ENCODE results near the gene C1QTNF8.

The C1QTNF8 gene

GRCh38 chr16:1137604-1138003, 41.6 kb upstream of the C1QTNF8 start:
- H3K9ac ChIP-seq = no peak overlapping the region
- no peak for TF ChIP-seq CTCF (conservative IDR thresholded peaks at IDR 0.05; ENCODE audit: low read depth, low read length)
- no peak overlapping the region for H3K4me3 ChIP-seq (IDR thresholded peaks at IDR 0.05; ENCODE audit: insufficient read depth, low read depth, low read length)
- H4K20me1 ChIP-seq (ENCODE audit: insufficient read depth) = no peaks in the 10 kb centered on the region
- H3K4me2 ChIP-seq = no peak overlapping the region
- no peaks in the 10 kb centered on the region for H3K36me3 ChIP-seq (ENCODE audit: insufficient read depth)
- no peak overlapping the region for H3K27ac ChIP-seq
- H3K79me2 ChIP-seq (ENCODE audit: insufficient read depth, low read depth) = no peaks in the 10 kb centered on the region
- peaks cover 98% of the 10 kb centered on the region for H3K27me3 ChIP-seq (ENCODE audit: insufficient read depth, low read depth)
- no peaks in the 10 kb centered on the region for H3K4me1 ChIP-seq (ENCODE audit: low read depth, poor library complexity, severe bottlenecking)
- no peak overlapping the region for H2AFZ ChIP-seq (ENCODE audit: low read depth)

GRCh38 chr16:1135459-1135825, 39.4 kb upstream of the C1QTNF8 start:
- Histone ChIP-seq H4K20me1 (ENCODE audit: insufficient read depth) (no peaks in the 10 kb centered on the region), H3K4me2 (no peak overlapping the region), H3K36me3 (ENCODE audit: insufficient read depth) (no peaks in the 10 kb centered on the region), H2AFZ (ENCODE audit: low read depth) (no peak overlapping the region), H3K27me3 (ENCODE audit: insufficient read depth, low read depth) (peaks cover 96% of the 10 kb centered on the region), H3K4me3 (IDR thresholded peaks at IDR 0.05; ENCODE audit: insufficient read depth, low read depth, low read length) (no peak overlapping the region), H3K79me2 (ENCODE audit: insufficient read depth, low read depth) (no peaks in the 10 kb centered on the region), H3K9ac (no peak overlapping the region), H3K4me1 (ENCODE audit: low read depth, poor library complexity, severe bottlenecking) (no peaks in the 10 kb centered on the region), H3K27ac (no peak overlapping the region)
- no peak for TF ChIP-seq CTCF (conservative IDR thresholded peaks at IDR 0.05; ENCODE audit: low read depth, low read length)

GRCh38 chr16:1134776-1135458, 38.9 kb upstream of the C1QTNF8 start:
- no peak for TF ChIP-seq CTCF (conservative IDR thresholded peaks at IDR 0.05; ENCODE audit: low read depth, low read length)
- Histone ChIP-seq H3K79me2 (ENCODE audit: insufficient read depth, low read depth) (no peaks in the 10 kb centered on the region), H3K36me3 (ENCODE audit: insufficient read depth) (no peaks in the 10 kb centered on the region), H3K27ac (no peak overlapping the region), H3K4me3 (IDR thresholded peaks at IDR 0.05; ENCODE audit: insufficient read depth, low read depth, low read length) (no peak overlapping the region), H4K20me1 (ENCODE audit: insufficient read depth) (no peaks in the 10 kb centered on the region), H3K4me1 (ENCODE audit: low read depth, poor library complexity, severe bottlenecking) (no peaks in the 10 kb centered on the region), H2AFZ (ENCODE audit: low read depth) (no peak overlapping the region), H3K4me2 (no peak overlapping the region), H3K27me3 (ENCODE audit: insufficient read depth, low read depth) (peaks cover 96% of the 10 kb centered on the region), H3K9ac (no peak overlapping the region)

DNA sequence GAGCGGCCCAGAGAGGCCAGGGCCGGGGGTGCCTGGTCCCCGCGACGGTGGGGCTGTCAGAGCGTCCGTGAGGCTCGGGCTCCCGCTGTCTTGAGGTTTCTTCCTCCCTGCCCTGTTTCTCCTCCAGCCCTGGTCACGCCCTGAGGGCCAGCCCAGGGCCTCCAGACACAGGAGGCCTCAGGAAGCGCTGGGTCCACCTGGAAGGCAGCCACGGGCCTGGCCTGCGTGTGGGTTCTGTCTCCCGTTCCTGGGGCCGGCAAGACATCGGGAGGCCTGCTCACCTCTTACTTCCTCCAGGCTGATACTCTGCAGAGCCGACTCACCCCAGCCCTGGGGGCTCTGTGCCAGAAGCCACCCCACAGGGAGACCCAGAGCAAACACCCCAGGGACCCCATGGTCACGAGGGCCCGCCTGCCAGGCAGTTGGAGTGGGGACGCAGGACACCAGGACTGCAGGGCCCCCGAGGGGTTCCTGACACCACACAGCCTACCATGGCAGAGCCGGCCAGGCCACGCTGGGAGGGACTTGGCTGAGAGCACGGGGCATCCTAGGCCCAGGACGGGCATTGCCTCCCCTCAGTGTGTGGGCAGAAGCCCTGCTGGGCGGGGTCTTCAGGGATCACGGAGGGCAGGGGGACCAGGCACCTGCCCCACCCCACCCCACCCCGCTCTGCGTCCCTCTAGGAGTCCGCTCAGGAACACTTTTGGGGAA, 37.9 kb upstream of the C1QTNF8 start:
- H3K27ac ChIP-seq = no peak overlapping the region
- H3K36me3 ChIP-seq (ENCODE audit: insufficient read depth) = no peaks in the 10 kb centered on the region
- no peaks in the 10 kb centered on the region for H4K20me1 ChIP-seq (ENCODE audit: insufficient read depth)
- no peak for TF ChIP-seq CTCF (conservative IDR thresholded peaks at IDR 0.05; ENCODE audit: low read depth, low read length)
- H3K79me2 ChIP-seq (ENCODE audit: insufficient read depth, low read depth) = no peaks in the 10 kb centered on the region
- H3K4me3 ChIP-seq (IDR thresholded peaks at IDR 0.05; ENCODE audit: insufficient read depth, low read depth, low read length) = no peak overlapping the region
- H2AFZ ChIP-seq (ENCODE audit: low read depth) = no peak overlapping the region
- no peaks in the 10 kb centered on the region for H3K4me1 ChIP-seq (ENCODE audit: low read depth, poor library complexity, severe bottlenecking)
- H3K4me2 ChIP-seq = no peak overlapping the region
- H3K9ac ChIP-seq = no peak overlapping the region
- peaks cover 96% of the 10 kb centered on the region for H3K27me3 ChIP-seq (ENCODE audit: insufficient read depth, low read depth)

Measured in KMS-11 (cell line).